ENCODE results near the gene PSMG3. TPM values are rescaled to one million over a fixed set of nuclear protein-coding genes. Genes with fewer than 3 reads are reported as not detected.

PSMG3 gene
- total and polyA plus RNA-seq, 2 of the 8 experiments (the other 6 are each of a cell fraction or from before 2014, with no cell fraction given), result 30.2 to 62.0 TPM

- CTCF ChIA-PET (ENCODE audit: partially characterized antibody), result interaction anchor here (0.8 to 1.8 kb wide), 5 partner anchors 16 to 33 kb away, joined by 3 to 7 read pairs (median 4); partner anchors contain the start of gene TMEM184A
- no peak for TF ChIP-seq JUND (IDR thresholded peaks at IDR 0.05; ENCODE audit: low read length)
- no peak for TF ChIP-seq CBX5 (IDR thresholded peaks at IDR 0.05; ENCODE audit: low read depth, low read length)
- no peak for TF ChIP-seq BRCA1 (IDR thresholded peaks at IDR 0.05; ENCODE audit: low read depth, low read length)
- TF ChIP-seq CTBP2 (IDR thresholded peaks at IDR 0.05; ENCODE audit: borderline replicate concordance, insufficient read depth, insufficient read length, low read length), result no peak
- no peak for TF ChIP-seq USF2 (IDR thresholded peaks at IDR 0.05; ENCODE audit: low read length)
- no peak for TF ChIP-seq POLR2A (IDR thresholded peaks at IDR 0.05; ENCODE audit: control extremely low read depth in 1 of 2, low read depth in 2 of 2, low read length in 2 of 2)
- no peak for TF ChIP-seq BCL11A (IDR thresholded peaks at IDR 0.05; ENCODE audit: low read depth in 2 of 2, low read length in 2 of 2)
- TF ChIP-seq SP2 (IDR thresholded peaks at IDR 0.05; ENCODE audit: low read length), result no peak
- TF ChIP-seq SRF (IDR thresholded peaks at IDR 0.05; ENCODE audit: low read depth, low read length), result no peak
- TF ChIP-seq RAD21 (IDR thresholded peaks at IDR 0.05 in 1 of 2, conservative IDR thresholded peaks at IDR 0.05 in 1 of 2; ENCODE audit: low read depth in 2 of 2, low read length in 2 of 2), result no peak
- TF ChIP-seq TBP (IDR thresholded peaks at IDR 0.05; ENCODE audit: low read depth, low read length), result no peak
- no peak for TF ChIP-seq RFX5 (IDR thresholded peaks at IDR 0.05; ENCODE audit: borderline replicate concordance, low read depth, low read length)
Observed at GRCh38 chr7:1539181-1539881, 30.5 kb downstream of the PSMG3 start.

More at GRCh38 chr7:1539181-1539881, 30.5 kb downstream of the PSMG3 start:
- Histone ChIP-seq H3K9me3 (ENCODE audit: insufficient read depth in 2 of 2, low read depth in 1 of 2, low read length in 1 of 2) (no peaks in the 10 kb centered on the region), H2BK20ac (ENCODE audit: low read length) (no peak overlapping the region), H3K14ac (ENCODE audit: insufficient read length) (no peak overlapping the region), H3K27ac (ENCODE audit: low read depth, low read length) (no peak overlapping the region), H3K4ac (replicated peaks; ENCODE audit: insufficient read length, low read depth, low read length) (no peak overlapping the region), H3K27me3 (replicated peaks in 1 of 4; ENCODE audit: control insufficient read depth in 3 of 4, extremely low read depth in 1 of 4, insufficient read depth in 3 of 4, low read length in 3 of 4) (no peaks in the 10 kb centered on the region), H3K4me2 (ENCODE audit: insufficient read depth in 1 of 2, low read depth in 2 of 2, low read length in 2 of 2) (no peak overlapping the region), H2AFZ (ENCODE audit: low read length) (no peak overlapping the region), H3K9ac (replicated peaks in 1 of 4; ENCODE audit: extremely low read depth in 1 of 4, low read depth in 3 of 4, low read length in 3 of 4) (no peak overlapping the region), H3K56ac (replicated peaks; ENCODE audit: insufficient read length, low read depth, low read length) (no peak overlapping the region), H3K79me2 (ENCODE audit: control insufficient read depth in 1 of 2, insufficient read depth in 2 of 2, low read length in 2 of 2) (peaks cover 0 to 40% of the 10 kb centered on the region in 2 experiments; a peak in 3 of 4 replicates), H3K23me2 (ENCODE audit: low read depth, low read length) (no peaks in the 10 kb centered on the region), H2AK5ac (ENCODE audit: low read depth, low read length) (no peak overlapping the region), H2BK120ac (replicated peaks; ENCODE audit: low read depth, low read length) (no peak overlapping the region), H2BK5ac (ENCODE audit: low read depth, low read length) (0 out of 2 replicates have a peak overlapping the region, but pooled peaks have one; percentile 8), H3K36me3 (ENCODE audit: control insufficient read depth in 2 of 4, insufficient read depth in 4 of 4, low read length in 3 of 4) (peaks cover 0 to 17% (median 0%) of the 10 kb centered on the region in 4 experiments; a peak in 4 of 8 replicates), H4K20me1 (replicated peaks in 1 of 2; ENCODE audit: control insufficient read depth in 1 of 2, insufficient read depth in 2 of 2, low read length in 2 of 2) (peaks cover 9 to 17% of the 10 kb centered on the region in 2 experiments), H3K18ac (ENCODE audit: extremely low read depth, low read length) (no peak overlapping the region), H4K5ac (ENCODE audit: insufficient read length, low read depth, low read length) (no peak overlapping the region), H4K8ac (ENCODE audit: extremely low read depth, insufficient read depth, low read length) (no peak overlapping the region), H3K23ac (ENCODE audit: insufficient read length) (no peak overlapping the region), H3K4me3 (ENCODE audit: extremely low read depth in 1 of 4, insufficient read depth in 2 of 4, low read depth in 3 of 4, low read length in 4 of 4) (no peak overlapping the region), H4K91ac (replicated peaks; ENCODE audit: insufficient read length, low read length) (no peak overlapping the region), H3K4me1 (replicated peaks in 1 of 4; ENCODE audit: control insufficient read depth in 3 of 4, insufficient read depth in 4 of 4, low read length in 3 of 4) (peaks cover 9 to 23% (median 17%) of the 10 kb centered on the region in 4 experiments; a peak in 6 of 7 replicates), H2BK12ac (ENCODE audit: low read depth, low read length) (no peak overlapping the region), H2BK15ac (ENCODE audit: low read length) (no peak overlapping the region), H3K79me1 (ENCODE audit: low read depth, low read length) (peaks cover 8% of the 10 kb centered on the region)
- POLR2A ChIA-PET (ENCODE audit: partially characterized antibody), result interaction anchor here (2.6 kb wide), 1 partner anchor 14 kb away, joined by 7 read pairs; no protein-coding TSS in a partner anchor
- DNase-seq (ENCODE audit: low read depth in 1 of 2, low spot score in 2 of 2), result no peak
- WGBS, 2 experiments (ENCODE audit: extremely low coverage in 1 of 2, insufficient coverage in 1 of 2, insufficient read length in 1 of 2, insufficient replicate concordance in 2 of 2, low coverage in 1 of 2, low lambda C conversion rate in 2 of 2, missing lambda C conversion rate in 1 of 2), result 92% methylated on average over 35 of the region's 36 CpGs; no CpG with 5 or more reads in 1 of the 2 experiments
- FAIRE-seq, result no peak
